ENCODE data around the gene DNAH5. TPM values are rescaled to one million over a fixed set of nuclear protein-coding genes. Genes with fewer than 3 reads are reported as not detected.

The DNAH5 gene
- total RNA-seq, 1 experiment from 2014 or later: 8.0 TPM

DNA sequence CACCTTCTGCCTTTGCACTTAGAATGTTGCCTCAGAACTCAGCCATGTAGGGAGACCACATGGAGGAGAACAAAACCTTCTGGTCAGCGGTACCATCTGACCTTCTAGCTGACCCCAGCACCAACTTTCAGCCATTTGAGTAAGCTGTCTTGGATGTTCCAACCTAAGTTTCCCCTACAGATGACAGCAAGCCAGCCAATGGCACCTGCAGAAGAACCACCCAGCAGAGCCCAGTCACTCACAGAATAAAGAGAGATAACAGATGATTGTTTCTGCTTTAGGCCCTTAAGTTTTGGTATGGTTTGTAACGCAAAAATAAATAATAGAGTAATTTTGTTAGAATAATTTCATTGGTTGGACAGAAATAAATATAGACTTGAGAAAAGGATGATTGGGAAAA is 10.4 kb downstream of the DNAH5 start:
- DNase-seq (ENCODE audit: low read depth, low spot score): no peak
- no peaks in the 10 kb centered on the region for H3K27me3 ChIP-seq (ENCODE audit: control insufficient read depth, insufficient read depth, low read length)
- H3K4me3 ChIP-seq (ENCODE audit: low read depth in 2 of 2, low read length in 2 of 2): no peak overlapping the region
- TF ChIP-seq SIN3A (IDR thresholded peaks at IDR 0.05; ENCODE audit: borderline replicate concordance, insufficient read depth, low read depth, low read length): no peak
- TF ChIP-seq, protein P1, sequence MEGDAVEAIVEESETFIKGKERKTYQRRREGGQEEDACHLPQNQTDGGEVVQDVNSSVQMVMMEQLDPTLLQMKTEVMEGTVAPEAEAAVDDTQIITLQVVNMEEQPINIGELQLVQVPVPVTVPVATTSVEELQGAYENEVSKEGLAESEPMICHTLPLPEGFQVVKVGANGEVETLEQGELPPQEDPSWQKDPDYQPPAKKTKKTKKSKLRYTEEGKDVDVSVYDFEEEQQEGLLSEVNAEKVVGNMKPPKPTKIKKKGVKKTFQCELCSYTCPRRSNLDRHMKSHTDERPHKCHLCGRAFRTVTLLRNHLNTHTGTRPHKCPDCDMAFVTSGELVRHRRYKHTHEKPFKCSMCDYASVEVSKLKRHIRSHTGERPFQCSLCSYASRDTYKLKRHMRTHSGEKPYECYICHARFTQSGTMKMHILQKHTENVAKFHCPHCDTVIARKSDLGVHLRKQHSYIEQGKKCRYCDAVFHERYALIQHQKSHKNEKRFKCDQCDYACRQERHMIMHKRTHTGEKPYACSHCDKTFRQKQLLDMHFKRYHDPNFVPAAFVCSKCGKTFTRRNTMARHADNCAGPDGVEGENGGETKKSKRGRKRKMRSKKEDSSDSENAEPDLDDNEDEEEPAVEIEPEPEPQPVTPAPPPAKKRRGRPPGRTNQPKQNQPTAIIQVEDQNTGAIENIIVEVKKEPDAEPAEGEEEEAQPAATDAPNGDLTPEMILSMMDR (IDR thresholded peaks at IDR 0.05): no peak
- no peak for TF ChIP-seq TCF7L2 (IDR thresholded peaks at IDR 0.05; ENCODE audit: low read depth, low read length)
- no peak for TF ChIP-seq POLR2AphosphoS5 (IDR thresholded peaks at IDR 0.05; ENCODE audit: low read depth, low read length)
- TF ChIP-seq REST (IDR thresholded peaks at IDR 0.05; ENCODE audit: insufficient read depth in 1 of 2, low read depth in 2 of 2, low read length in 1 of 2): no peak
- no peak overlapping the region for H3K27ac ChIP-seq (ENCODE audit: low read length)
- CTCF ChIA-PET: no interaction called here
- BruUV-seq (replicated peaks): no TSS peak
- H3K4me1 ChIP-seq (ENCODE audit: control insufficient read depth, insufficient read depth, low read length): no peaks in the 10 kb centered on the region
- POLR2A ChIA-PET: no interaction called here
- H3K36me3 ChIP-seq (ENCODE audit: control insufficient read depth, insufficient read depth, low read length): no peaks in the 10 kb centered on the region
- in situ Hi-C loops (cut with HindIII; ENCODE audit: low pct_unique_long_range_greater_than_20kb, low sequenced_read_pairs): no loop called here
- intact Hi-C loops (cut with micrococcal nuclease; ENCODE audit: unreplicated experiment): no loop called here
- peaks cover 11% of the 10 kb centered on the region; the same call in 1 of the 2 replicates for H3K9me3 ChIP-seq (ENCODE audit: control insufficient read depth, insufficient read depth, low read depth, low read length)
- no peak for ATAC-seq

GRCh38 chr5:13932561-13932960 is 11.9 kb downstream of the DNAH5 start:
- ATAC-seq: no peak
- Histone ChIP-seq H3K27ac (ENCODE audit: low read length) (no peak overlapping the region), H3K9me3 (ENCODE audit: control insufficient read depth, insufficient read depth, low read depth, low read length) (peaks cover 11% of the 10 kb centered on the region; the same call in 1 of the 2 replicates), H3K4me1 (ENCODE audit: control insufficient read depth, insufficient read depth, low read length) (no peaks in the 10 kb centered on the region), H3K27me3 (ENCODE audit: control insufficient read depth, insufficient read depth, low read length) (no peaks in the 10 kb centered on the region), H3K36me3 (ENCODE audit: control insufficient read depth, insufficient read depth, low read length) (no peaks in the 10 kb centered on the region), H3K4me3 (ENCODE audit: low read depth in 2 of 2, low read length in 2 of 2) (no peak overlapping the region)
- in situ Hi-C loops (cut with HindIII; ENCODE audit: low pct_unique_long_range_greater_than_20kb, low sequenced_read_pairs): no loop called here
- ChIA-PET CTCF (no interaction called here), POLR2A (no interaction called here)
- BruUV-seq (replicated peaks): no TSS peak
- TF ChIP-seq POLR2AphosphoS5 (IDR thresholded peaks at IDR 0.05; ENCODE audit: low read depth, low read length) (no peak), REST (IDR thresholded peaks at IDR 0.05; ENCODE audit: insufficient read depth in 1 of 2, low read depth in 2 of 2, low read length in 1 of 2) (no peak), TCF7L2 (IDR thresholded peaks at IDR 0.05; ENCODE audit: low read depth, low read length) (no peak), SIN3A (IDR thresholded peaks at IDR 0.05; ENCODE audit: borderline replicate concordance, insufficient read depth, low read depth, low read length) (no peak)
- TF ChIP-seq, protein P1 (IDR thresholded peaks at IDR 0.05): no peak
- intact Hi-C loops (cut with micrococcal nuclease; ENCODE audit: unreplicated experiment): no loop called here
- DNase-seq (ENCODE audit: low read depth, low spot score): no peak
